PC-3 (cell line): ENCODE results near the gene METTL16. TPM values are rescaled to one million over a fixed set of nuclear protein-coding genes. Genes with fewer than 3 reads are reported as not detected.
A peak's percentile ranks its signal among the peaks of the same experiment; 100 is the strongest.

Experiments
- ATAC-seq: fragments of 200-7000 bp; cut with Tn5 transposase; 2 replicates; pipeline ENCODE4 v1.9.1; 2020; ENCODE audit warnings: mild to moderate bottlenecking, moderate library complexity
- BruUV-seq: library from RNA; stranded (reverse); fragments of 400-500 nt; replicated peaks from 2 replicates; lab custom pipeline; 2021; lab: Mats Ljungman, UMichigan
- CTCF ChIA-PET: fragments of 300-600 bp; sonication (Branson Sonifier 250); formaldehyde crosslinking; loops from one replicate; lab custom pipeline; 2022; ENCODE audit warnings: antibody characterized with exemption; lab: Charles Lee
- POLR2A ChIA-PET: fragments of 300-600 bp; sonication (Branson Sonifier 250); formaldehyde crosslinking; loops from one replicate; lab custom pipeline; 2022; ENCODE audit warnings: antibody characterized with exemption; ENCODE audit not compliant: unreplicated experiment; lab: Charles Lee
- DNase-seq: peaks from one replicate; pipeline ENCODE4 v3.0.0-alpha.2; 2015
- H2AFZ ChIP-seq: fragments of 300-600 bp; sonication (generic); 2 replicates; pipeline ENCODE4 v1.6.0; 2016; ENCODE audit warnings: antibody characterized with exemption, low read length
- H3F3A ChIP-seq: fragments of 300-600 bp; sonication (generic); one replicate; pipeline ENCODE4 v1.6.0; 2017; ENCODE audit warnings: antibody characterized with exemption, low read length, control low read depth, mild to moderate bottlenecking; ENCODE audit not compliant: unreplicated experiment
- H3K27ac ChIP-seq: fragments of 300-600 bp; sonication (generic); 2 replicates; pipeline ENCODE4 v1.5.1; 2016; ENCODE audit warnings: mild to moderate bottlenecking, low read length
- H3K27me3 ChIP-seq: fragments of 300-600 bp; sonication (generic); 2 replicates; pipeline ENCODE4 v1.6.1; 2016; ENCODE audit warnings: low read length, mixed read lengths
- H3K36me3 ChIP-seq: fragments of 300-600 bp; sonication (generic); 2 replicates; pipeline ENCODE4 v1.6.1; 2016; ENCODE audit warnings: low read depth, mixed run types, low read length, mixed read lengths
- H3K4me1 ChIP-seq: fragments of 300-600 bp; sonication (generic); 2 replicates; pipeline ENCODE4 v1.5.1; 2016; ENCODE audit warnings: low read length; ENCODE audit not compliant: insufficient read depth
- H3K4me2 ChIP-seq: fragments of 300-600 bp; sonication (generic); 2 replicates; pipeline ENCODE4 v1.6.0; 2016; ENCODE audit warnings: low read length
- H3K4me3 ChIP-seq: fragments of 300-600 bp; sonication (generic); 2 replicates; pipeline ENCODE4 v1.5.1; 2016; ENCODE audit warnings: mild to moderate bottlenecking, low read length, mixed read lengths
- H3K79me2 ChIP-seq: fragments of 300-600 bp; sonication (generic); 2 replicates; pipeline ENCODE4 v1.6.1; 2017; ENCODE audit warnings: low read length, mixed read lengths
- H3K9ac ChIP-seq: fragments of 300-600 bp; sonication (generic); 2 replicates; pipeline ENCODE4 v1.6.0; 2016; ENCODE audit warnings: mild to moderate bottlenecking, low read length
- H3K9me2 ChIP-seq: fragments of 300-600 bp; sonication (generic); replicated peaks from 2 replicates; pipeline ENCODE4 v1.6.1; 2016; ENCODE audit warnings: mixed run types, low read length, mixed read lengths
- H3K9me3 ChIP-seq: fragments of 300-600 bp; sonication (generic); 2 replicates; pipeline ENCODE4 v1.6.1; 2016; ENCODE audit warnings: low read length, mixed read lengths
- H4K20me1 ChIP-seq: fragments of 300-600 bp; sonication (generic); 2 replicates; pipeline ENCODE4 v1.6.1; 2016; ENCODE audit warnings: low read length, mixed read lengths
- CTCF ChIP-seq: fragments of 300-600 bp; sonication (generic); conservative IDR thresholded peaks from 2 replicates; pipeline ENCODE4 v1.5.1; 2017; ENCODE audit warnings: antibody characterized with exemption, low read depth, mild to moderate bottlenecking, low read length
- EZH2 ChIP-seq: fragments of 300-600 bp; sonication (generic); IDR thresholded peaks from one replicate; pipeline ENCODE4 v1.6.1; 2017; ENCODE audit warnings: antibody characterized with exemption, mild to moderate bottlenecking, low read length; ENCODE audit not compliant: unreplicated experiment
- EZH2phosphoT487 ChIP-seq: fragments of 300-600 bp; sonication (generic); IDR thresholded peaks from 2 replicates; pipeline ENCODE4 v1.6.1; 2018; ENCODE audit warnings: mild to moderate bottlenecking, antibody characterized with exemption, low read length, borderline replicate concordance
- intact Hi-C: fragments of 100-400 bp; cut with micrococcal nuclease; formaldehyde crosslinking; loops from 2 replicates; pipeline ENCODE4 v1.9.0; 2023
- total RNA-seq: library from RNA; depleted of rRNA; stranded (reverse); fragments of >200 nt; gene quantifications from 2 replicates; pipeline ENCODE4 v1.2.3, GENCODE V29; 2014

The METTL16 gene
- total RNA-seq, 1 experiment from 2014 or later: 20.8 TPM

- ChIA-PET CTCF (interaction anchor here (0.6 kb wide), 1 partner anchor 12 kb away, joined by 4 read pairs; no protein-coding TSS in a partner anchor), POLR2A (interaction anchor here (1.2 kb wide), 1 partner anchor 13 kb away, joined by 4 read pairs; no protein-coding TSS in a partner anchor)
- Histone ChIP-seq H3K27me3 (no peaks in the 10 kb centered on the region), H3K9ac (no peak overlapping the region), H3K9me3 (no peaks in the 10 kb centered on the region), H3K79me2 (peaks cover 64% of the 10 kb centered on the region), H4K20me1 (peaks cover 16% of the 10 kb centered on the region; the same call in 1 of the 2 replicates), H3F3A (no peaks in the 10 kb centered on the region), H3K36me3 (no peaks in the 10 kb centered on the region), H2AFZ (no peak overlapping the region), H3K4me1 (peaks cover 52% of the 10 kb centered on the region), H3K4me2 (peak overlapping the region; percentile 53), H3K9me2 (no peaks in the 10 kb centered on the region), H3K27ac (no peak overlapping the region), H3K4me3 (no peak overlapping the region)
- DNase-seq: no peak
- TF ChIP-seq EZH2phosphoT487 (no peak), CTCF (no peak), EZH2 (no peak)
- no peak for ATAC-seq
- TSS peak; percentile 51 for BruUV-seq
- intact Hi-C loops: no loop called here
These were observed 117.5 kb downstream of the METTL16 start for GRCh38 chr17:2393954-2394749.

DNA sequence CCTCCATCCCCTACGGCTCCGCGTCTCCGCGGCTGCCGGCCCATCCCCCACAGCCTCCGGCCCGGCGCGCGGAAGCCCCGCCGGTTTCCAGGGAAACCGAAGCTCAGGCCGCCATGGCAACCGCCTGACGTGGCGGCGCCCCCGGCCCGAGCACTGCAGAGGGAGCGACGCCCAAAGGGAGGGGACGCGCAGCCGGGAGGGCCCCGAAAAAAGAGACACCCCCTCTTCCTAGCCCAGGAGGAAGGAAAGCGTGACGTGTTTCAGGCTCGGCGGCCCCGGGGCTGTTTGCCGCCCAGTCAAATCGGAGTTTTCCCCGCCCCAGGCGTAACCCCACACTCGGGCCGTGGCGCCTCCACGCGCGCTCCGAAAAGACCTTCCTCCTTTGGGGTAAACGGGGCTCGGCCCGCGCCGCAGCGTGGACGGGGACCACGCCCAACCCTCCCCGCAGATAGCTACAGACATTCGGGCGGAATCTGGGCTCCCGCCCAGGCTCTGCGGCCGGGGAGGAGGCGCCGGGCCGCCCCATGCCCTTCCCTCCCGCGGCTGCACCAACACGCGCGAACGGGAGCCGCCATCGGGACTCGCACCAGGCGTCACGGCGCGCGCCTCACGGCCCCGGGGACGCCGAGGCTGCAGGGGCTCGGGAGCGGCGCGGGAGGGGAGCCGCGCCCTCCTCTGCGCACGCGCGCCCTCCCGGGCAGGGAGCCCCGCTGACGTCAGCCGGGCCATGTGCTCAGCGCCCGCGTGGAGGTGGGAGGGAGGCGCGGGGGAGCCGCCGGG is 118.3 kb downstream of the METTL16 start:
- H3K4me2 ChIP-seq: peak overlapping the region; percentile 83
- ATAC-seq (peak; percentile 25), DNase-seq (peak; percentile 83)
- CTCF ChIA-PET: interaction anchor here (0.6 to 1.2 kb wide), 2 partner anchors 11 to 13 kb away, joined by 4 to 9 read pairs; no protein-coding TSS in a partner anchor
- intact Hi-C loops: no loop called here
- no peaks in the 10 kb centered on the region for H3K27me3 ChIP-seq
- H3K27ac ChIP-seq: peak overlapping the region; percentile 96
- no peaks in the 10 kb centered on the region for H3K9me2 ChIP-seq
- TF ChIP-seq EZH2phosphoT487 (peak; percentile 68; the same call in 1 of the 2 replicates), EZH2 (no peak), CTCF (no peak)
- peaks cover 13% of the 10 kb centered on the region; the same call in 1 of the 2 replicates for H4K20me1 ChIP-seq
- H3K36me3 ChIP-seq: no peaks in the 10 kb centered on the region
- peak overlapping the region; percentile 72 for H3K4me3 ChIP-seq
- POLR2A ChIA-PET: interaction anchor here (1.0 to 1.2 kb wide), 2 partner anchors 12 to 14 kb away, joined by 3 to 4 read pairs; no protein-coding TSS in a partner anchor
- no peaks in the 10 kb centered on the region for H3K9me3 ChIP-seq
- no peak overlapping the region for H2AFZ ChIP-seq
- no peaks in the 10 kb centered on the region for H3F3A ChIP-seq
- peaks cover 58% of the 10 kb centered on the region for H3K79me2 ChIP-seq
- BruUV-seq: no TSS peak
- peak overlapping the region; percentile 97 for H3K9ac ChIP-seq
- H3K4me1 ChIP-seq: peaks cover 48% of the 10 kb centered on the region
